Neuronal stem cell (in vitro differentiated cells): ENCODE data around the gene PAK3.

Experiments used
- DNase-seq: peaks from one replicate; pipeline ENCODE4 v3.0.0-alpha.2; 2013; ENCODE audit warnings: low spot score
- H2AFZ ChIP-seq: one replicate; pipeline ENCODE4 v1.6.1; 2013; ENCODE audit warnings: mild to moderate bottlenecking, low read length, inconsistent platforms
- H2AK5ac ChIP-seq: 2 replicates; pipeline ENCODE4 v1.6.1; 2013; ENCODE audit warnings: low read depth, mild to moderate bottlenecking, inconsistent platforms, low read length, moderate library complexity, mixed read lengths
- H2BK120ac ChIP-seq: 2 replicates; pipeline ENCODE4 v1.6.1; 2013; ENCODE audit warnings: low read depth, mild to moderate bottlenecking, inconsistent platforms, low read length, moderate library complexity, mixed read lengths
- H2BK12ac ChIP-seq: one replicate; pipeline ENCODE4 v1.6.1; 2013; ENCODE audit warnings: low read length, inconsistent platforms
- H2BK15ac ChIP-seq: 2 replicates; pipeline ENCODE4 v1.6.1; 2013; ENCODE audit warnings: mild to moderate bottlenecking, low read length, inconsistent platforms, mixed read lengths
- H2BK5ac ChIP-seq: one replicate; pipeline ENCODE4 v1.6.1; 2013; ENCODE audit warnings: inconsistent platforms, mild to moderate bottlenecking, low read length, moderate library complexity
- H3K14ac ChIP-seq: one replicate; pipeline ENCODE4 v1.6.1; 2013; ENCODE audit warnings: low read length, inconsistent platforms
- H3K18ac ChIP-seq: 2 replicates; pipeline ENCODE4 v1.6.1; 2013; ENCODE audit warnings: low read length, inconsistent platforms
- H3K23ac ChIP-seq: 2 replicates; pipeline ENCODE4 v1.6.1; 2013; ENCODE audit warnings: low read depth, mild to moderate bottlenecking, mixed read lengths, low read length, inconsistent platforms; ENCODE audit not compliant: poor library complexity
- H3K27ac ChIP-seq: replicated peaks from 3 replicates; pipeline ENCODE4 v1.5.1; 2013; ENCODE audit warnings: low read length, inconsistent platforms
- H3K27me3 ChIP-seq, 3 experiments: 2 replicates each; pipeline ENCODE4 v1.6.1; 2013; ENCODE audit warnings: low read length in 3 of 3, mild to moderate bottlenecking in 2 of 3, inconsistent platforms in 1 of 3, low read depth in 1 of 3, mixed read lengths in 1 of 3, moderate library complexity in 1 of 3; ENCODE audit not compliant: control insufficient read depth in 3 of 3, insufficient read depth in 3 of 3
- H3K36me3 ChIP-seq, 2 donors: replicated peaks in 1 of 2; 2 replicates each; pipeline ENCODE4 v1.6.1; 2013; ENCODE audit warnings: low read length in 2 of 2; ENCODE audit not compliant: control insufficient read depth in 2 of 2, insufficient read depth in 2 of 2
- H3K4ac ChIP-seq: 2 replicates; pipeline ENCODE4 v1.6.1; 2013; ENCODE audit warnings: inconsistent platforms, mild to moderate bottlenecking, low read length, moderate library complexity
- H3K4me1 ChIP-seq, 2 donors: 1 replicate in 1 of 2; 2 replicates in 1 of 2; pipeline ENCODE4 v1.6.1; 2013; ENCODE audit warnings: low read length in 2 of 2, low read depth in 1 of 2; ENCODE audit not compliant: control insufficient read depth in 2 of 2, insufficient read depth in 1 of 2
- H3K4me2 ChIP-seq: one replicate; pipeline ENCODE4 v1.6.1; 2013; ENCODE audit warnings: mild to moderate bottlenecking, low read length, inconsistent platforms; ENCODE audit not compliant: insufficient read depth, poor library complexity, severe bottlenecking
- H3K4me3 ChIP-seq, 2 donors: 2 replicates each; pipeline ENCODE4 v1.5.1; 2013; ENCODE audit warnings: low read length in 2 of 2, mild to moderate bottlenecking in 2 of 2, inconsistent platforms in 1 of 2, moderate library complexity in 1 of 2
- H3K79me1 ChIP-seq: one replicate; pipeline ENCODE4 v1.6.1; 2013; ENCODE audit warnings: low read depth, mild to moderate bottlenecking, inconsistent platforms, low read length, moderate library complexity
- H3K9ac ChIP-seq: one replicate; pipeline ENCODE4 v1.6.1; 2013; ENCODE audit warnings: mild to moderate bottlenecking, low read depth, low read length, inconsistent platforms; ENCODE audit not compliant: poor library complexity
- H3K9me3 ChIP-seq, 2 donors: replicated peaks in 1 of 2; 2 replicates each; pipeline versions ENCODE3 to v1.6.1; 2013; ENCODE audit warnings: low read length in 2 of 2, mild to moderate bottlenecking in 2 of 2, inconsistent platforms in 1 of 2, low read depth in 1 of 2, mixed read lengths in 1 of 2, moderate library complexity in 1 of 2; ENCODE audit not compliant: control insufficient read depth in 2 of 2, insufficient read depth in 1 of 2
- H4K8ac ChIP-seq: one replicate; pipeline ENCODE4 v1.6.1; 2013; ENCODE audit warnings: low read depth, mild to moderate bottlenecking, inconsistent platforms, low read length, moderate library complexity
- H4K91ac ChIP-seq: one replicate; pipeline ENCODE4 v1.6.1; 2013; ENCODE audit warnings: low read length, low read depth, mild to moderate bottlenecking, inconsistent platforms; ENCODE audit not compliant: poor library complexity
- WGBS, 2 donors: extraction: QIAGEN DNeasy Blood & Tissue Kit; methylation state at CpG; one replicate each; pipeline ENCODE4 v1.1.7; 2013; ENCODE audit warnings: missing lambda C conversion rate in 2 of 2, mixed read lengths in 1 of 2; ENCODE audit not compliant: insufficient read length in 2 of 2, insufficient replicate concordance in 1 of 2; ENCODE audit errors: extremely low coverage in 2 of 2; 5-methylcytosine and 5-hydroxymethylcytosine counted together

PAK3 gene

GRCh38 chrX:111216293-111216801 is 120.4 kb downstream of the PAK3 start:
- Histone ChIP-seq H4K8ac (no peak overlapping the region), H3K18ac (no peak overlapping the region), H2BK120ac (no peak overlapping the region), H3K27ac (no peak overlapping the region), H3K27me3 (peaks cover 0 to 8% (median 0%) of the 10 kb centered on the region in 3 experiments), H2BK12ac (no peak overlapping the region), H3K9ac (no peak overlapping the region), H2BK15ac (no peak overlapping the region), H3K4me3 (no peak overlapping the region), H4K91ac (no peak overlapping the region), H2AK5ac (no peak overlapping the region), H3K36me3 (no peaks in the 10 kb centered on the region), H3K4me2 (no peak overlapping the region), H3K23ac (no peak overlapping the region), H2AFZ (no peak overlapping the region), H3K14ac (no peak overlapping the region), H3K4me1 (peaks cover 0 to 2% of the 10 kb centered on the region in 2 donors), H3K4ac (no peak overlapping the region), H3K9me3 (no peaks in the 10 kb centered on the region), H3K79me1 (no peaks in the 10 kb centered on the region), H2BK5ac (no peak overlapping the region)
- WGBS, 2 donors, result no CpG with 5 or more reads among the region's 6 CpGs
- no peak for DNase-seq

GRCh38 chrX:111244235-111244750 is 148.3 kb downstream of the PAK3 start:
- no peak overlapping the region for H4K91ac ChIP-seq
- H3K4me2 ChIP-seq, result no peak overlapping the region
- no peak overlapping the region for H2AK5ac ChIP-seq
- no peak overlapping the region for H4K8ac ChIP-seq
- no peak overlapping the region for H3K14ac ChIP-seq
- no peak overlapping the region for H2BK15ac ChIP-seq
- H3K4me1 ChIP-seq, result no peaks in the 10 kb centered on the region
- no CpG with 5 or more reads among the region's 2 CpGs for WGBS, 2 donors
- peaks cover 0 to 6% of the 10 kb centered on the region in 2 donors for H3K36me3 ChIP-seq
- H3K9me3 ChIP-seq, result no peaks in the 10 kb centered on the region
- no peak overlapping the region for H2BK5ac ChIP-seq
- H2BK120ac ChIP-seq, result no peak overlapping the region
- no peak overlapping the region for H2AFZ ChIP-seq
- no peak overlapping the region for H3K23ac ChIP-seq
- no peak overlapping the region for H3K27ac ChIP-seq
- H2BK12ac ChIP-seq, result no peak overlapping the region
- H3K27me3 ChIP-seq, result peaks cover 0 to 16% (median 0%) of the 10 kb centered on the region in 3 experiments
- no peak overlapping the region for H3K4me3 ChIP-seq
- no peak for DNase-seq
- no peak overlapping the region for H3K18ac ChIP-seq
- H3K9ac ChIP-seq, result no peak overlapping the region
- H3K4ac ChIP-seq, result no peak overlapping the region
- H3K79me1 ChIP-seq, result no peaks in the 10 kb centered on the region

- H2AK5ac ChIP-seq, result no peak overlapping the region
- no peak overlapping the region for H3K14ac ChIP-seq
- no peaks in the 10 kb centered on the region for H3K4me1 ChIP-seq
- H3K27ac ChIP-seq, result no peak overlapping the region
- H2AFZ ChIP-seq, result no peak overlapping the region
- H3K27me3 ChIP-seq, result peaks cover 0 to 4% (median 0%) of the 10 kb centered on the region in 3 experiments
- WGBS, 2 donors, result no CpG with 5 or more reads among the region's 7 CpGs
- H2BK12ac ChIP-seq, result no peak overlapping the region
- H3K23ac ChIP-seq, result no peak overlapping the region
- no peaks in the 10 kb centered on the region for H3K36me3 ChIP-seq
- no peak overlapping the region for H4K8ac ChIP-seq
- H3K9ac ChIP-seq, result no peak overlapping the region
- no peak overlapping the region for H3K18ac ChIP-seq
- H3K9me3 ChIP-seq, result no peaks in the 10 kb centered on the region
- H4K91ac ChIP-seq, result no peak overlapping the region
- no peak overlapping the region for H2BK15ac ChIP-seq
- no peak overlapping the region for H2BK5ac ChIP-seq
- DNase-seq, result no peak
- H3K4me3 ChIP-seq, result no peak overlapping the region
- no peaks in the 10 kb centered on the region for H3K79me1 ChIP-seq
- H2BK120ac ChIP-seq, result no peak overlapping the region
- no peak overlapping the region for H3K4me2 ChIP-seq
- no peak overlapping the region for H3K4ac ChIP-seq
These were observed 159.1 kb downstream of the PAK3 start for GRCh38 chrX:111254896-111255693.

GRCh38 chrX:111257733-111258132 is 161.7 kb downstream of the PAK3 start:
- Histone ChIP-seq H3K27ac (no peak overlapping the region), H3K27me3 (peaks cover 0 to 9% (median 0%) of the 10 kb centered on the region in 3 experiments), H3K36me3 (no peaks in the 10 kb centered on the region), H3K18ac (no peak overlapping the region), H3K4ac (no peak overlapping the region), H3K14ac (no peak overlapping the region), H3K9me3 (no peaks in the 10 kb centered on the region), H2BK15ac (no peak overlapping the region), H2AK5ac (no peak overlapping the region), H2AFZ (no peak overlapping the region), H3K4me1 (peaks cover 0 to 3% of the 10 kb centered on the region in 2 donors), H3K23ac (no peak overlapping the region), H3K4me3 (no peak overlapping the region), H2BK120ac (no peak overlapping the region), H2BK5ac (no peak overlapping the region), H3K9ac (no peak overlapping the region), H3K79me1 (no peaks in the 10 kb centered on the region), H4K91ac (no peak overlapping the region), H3K4me2 (no peak overlapping the region), H2BK12ac (no peak overlapping the region), H4K8ac (no peak overlapping the region)
- no CpG with 5 or more reads among the region's 3 CpGs for WGBS, 2 donors
- no peak for DNase-seq
